GM19463 (cell line): ENCODE data around the gene TRMT2A.

Experiments used
- ATAC-seq: cut with Tn5 transposase; IDR thresholded peaks from one replicate; pipeline ENCODE4 v1.9.1; 2021; ENCODE audit warnings: mild to moderate bottlenecking, moderate library complexity; ENCODE audit not compliant: unreplicated experiment

The TRMT2A gene

GRCh38 chr22:20149257-20150250 is 32.5 kb upstream of the TRMT2A start:
- ATAC-seq, result no peak

GRCh38 chr22:20148414-20148813 is 31.4 kb upstream of the TRMT2A start:
- no peak for ATAC-seq

GRCh38 chr22:20147237-20147988 is 30.4 kb upstream of the TRMT2A start:
- no peak for ATAC-seq

- peak; percentile 71 for ATAC-seq
These were observed 29.8 kb upstream of the TRMT2A start for GRCh38 chr22:20146777-20147176.

GRCh38 chr22:20145832-20146223 is 28.8 kb upstream of the TRMT2A start:
- ATAC-seq, result no peak

- no peak for ATAC-seq
These were observed 28.3 kb upstream of the TRMT2A start for GRCh38 chr22:20145206-20145831.

- no peak for ATAC-seq
These were observed 27.0 kb upstream of the TRMT2A start for GRCh38 chr22:20143883-20144665.

- ATAC-seq, result no peak
These were observed 25.9 kb upstream of the TRMT2A start for GRCh38 chr22:20142711-20143621.

- ATAC-seq, result no peak
These were observed 24.4 kb upstream of the TRMT2A start for GRCh38 chr22:20141186-20142077.

- ATAC-seq, result no peak
These were observed 23.5 kb upstream of the TRMT2A start for GRCh38 chr22:20140521-20140964.

- ATAC-seq, result no peak
These were observed 23.1 kb upstream of the TRMT2A start for GRCh38 chr22:20140107-20140445.

GRCh38 chr22:20139391-20140106 is 22.5 kb upstream of the TRMT2A start:
- no peak for ATAC-seq

- no peak for ATAC-seq
These were observed 21.8 kb upstream of the TRMT2A start for GRCh38 chr22:20138868-20139267.

GRCh38 chr22:20138417-20138738 is 21.4 kb upstream of the TRMT2A start:
- ATAC-seq, result no peak

GRCh38 chr22:20137671-20138416 is 20.8 kb upstream of the TRMT2A start:
- no peak for ATAC-seq

GRCh38 chr22:20137113-20137512 is 20.1 kb upstream of the TRMT2A start:
- no peak for ATAC-seq

- no peak for ATAC-seq
These were observed 19.5 kb upstream of the TRMT2A start for GRCh38 chr22:20136603-20136873.
